HCT116 (cell line): ENCODE data around the gene TH.

Source experiments
- EZH2 ChIP-seq: fragments of 200-600 bp; sonication (generic); IDR thresholded peaks from 2 replicates; pipeline ENCODE4 v1.6.1; 2017; ENCODE audit warnings: antibody characterized with exemption, mixed run types
- EZH2phosphoT487 ChIP-seq: fragments of 200-600 bp; IDR thresholded peaks from 2 replicates; pipeline ENCODE4 v1.6.1; 2018; ENCODE audit warnings: antibody characterized with exemption, borderline replicate concordance
- MAX ChIP-seq: IDR thresholded peaks from 2 replicates; pipeline ENCODE4 v1.6.1; 2012
- POLR2A ChIP-seq: IDR thresholded peaks from 2 replicates; pipeline ENCODE4 v1.7.0; 2011; ENCODE audit warnings: borderline replicate concordance; ENCODE audit not compliant: insufficient read depth, insufficient read length; ENCODE audit errors: extremely low read depth
- POLR2AphosphoS5 ChIP-seq: IDR thresholded peaks from 2 replicates; pipeline ENCODE4 v1.6.1; 2011; ENCODE audit warnings: mild to moderate bottlenecking, low read depth, low read length, moderate library complexity
- SIN3A ChIP-seq: IDR thresholded peaks from 2 replicates; pipeline ENCODE4 v1.6.1; 2012; ENCODE audit warnings: low read depth
- TCF7L2 ChIP-seq: IDR thresholded peaks from 2 replicates; pipeline ENCODE4 v1.7.0; 2011; ENCODE audit warnings: borderline replicate concordance, inconsistent platforms; ENCODE audit not compliant: insufficient read depth, insufficient read length; ENCODE audit errors: extremely low read depth
- TF ChIP-seq, protein P1 (sequence below), 3 experiments: fragments of 200-600 bp in 1 of 3; sonication (generic) in 1 of 3; IDR thresholded peaks in 2 of 3; conservative IDR thresholded peaks in 1 of 3; 2 replicates each; pipeline ENCODE4 v1.5.1; 2012 to 2017; ENCODE audit warnings: low read depth in 2 of 3, low read length in 2 of 3, antibody characterized with exemption in 1 of 3, borderline replicate concordance in 1 of 3, control low read depth in 1 of 3, mild to moderate bottlenecking in 1 of 3, mixed read lengths in 1 of 3, mixed run types in 1 of 3, moderate library complexity in 1 of 3; ENCODE audit not compliant: insufficient read depth in 1 of 3
- TF ChIP-seq, protein P2 (sequence below): IDR thresholded peaks from 2 replicates; pipeline ENCODE4 v1.6.1; 2012; ENCODE audit warnings: low read depth

GRCh38 chr11:2186669-2187279 lies 15.2 kb upstream of the TH start:
- TF ChIP-seq POLR2A (no peak), SIN3A (no peak), MAX (no peak), EZH2 (no peak), TCF7L2 (no peak), EZH2phosphoT487 (no peak), POLR2AphosphoS5 (no peak)
- TF ChIP-seq, protein P1, sequence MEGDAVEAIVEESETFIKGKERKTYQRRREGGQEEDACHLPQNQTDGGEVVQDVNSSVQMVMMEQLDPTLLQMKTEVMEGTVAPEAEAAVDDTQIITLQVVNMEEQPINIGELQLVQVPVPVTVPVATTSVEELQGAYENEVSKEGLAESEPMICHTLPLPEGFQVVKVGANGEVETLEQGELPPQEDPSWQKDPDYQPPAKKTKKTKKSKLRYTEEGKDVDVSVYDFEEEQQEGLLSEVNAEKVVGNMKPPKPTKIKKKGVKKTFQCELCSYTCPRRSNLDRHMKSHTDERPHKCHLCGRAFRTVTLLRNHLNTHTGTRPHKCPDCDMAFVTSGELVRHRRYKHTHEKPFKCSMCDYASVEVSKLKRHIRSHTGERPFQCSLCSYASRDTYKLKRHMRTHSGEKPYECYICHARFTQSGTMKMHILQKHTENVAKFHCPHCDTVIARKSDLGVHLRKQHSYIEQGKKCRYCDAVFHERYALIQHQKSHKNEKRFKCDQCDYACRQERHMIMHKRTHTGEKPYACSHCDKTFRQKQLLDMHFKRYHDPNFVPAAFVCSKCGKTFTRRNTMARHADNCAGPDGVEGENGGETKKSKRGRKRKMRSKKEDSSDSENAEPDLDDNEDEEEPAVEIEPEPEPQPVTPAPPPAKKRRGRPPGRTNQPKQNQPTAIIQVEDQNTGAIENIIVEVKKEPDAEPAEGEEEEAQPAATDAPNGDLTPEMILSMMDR (IDR thresholded peaks at IDR 0.05 in 2 of 3, conservative IDR thresholded peaks at IDR 0.05 in 1 of 3; ENCODE audit: borderline replicate concordance in 1 of 3, insufficient read depth in 1 of 3, low read depth in 2 of 3, low read length in 2 of 3): peak in 2 of 3 experiments; percentile 74; a peak in 4 of 6 replicates
- TF ChIP-seq, protein P2, sequence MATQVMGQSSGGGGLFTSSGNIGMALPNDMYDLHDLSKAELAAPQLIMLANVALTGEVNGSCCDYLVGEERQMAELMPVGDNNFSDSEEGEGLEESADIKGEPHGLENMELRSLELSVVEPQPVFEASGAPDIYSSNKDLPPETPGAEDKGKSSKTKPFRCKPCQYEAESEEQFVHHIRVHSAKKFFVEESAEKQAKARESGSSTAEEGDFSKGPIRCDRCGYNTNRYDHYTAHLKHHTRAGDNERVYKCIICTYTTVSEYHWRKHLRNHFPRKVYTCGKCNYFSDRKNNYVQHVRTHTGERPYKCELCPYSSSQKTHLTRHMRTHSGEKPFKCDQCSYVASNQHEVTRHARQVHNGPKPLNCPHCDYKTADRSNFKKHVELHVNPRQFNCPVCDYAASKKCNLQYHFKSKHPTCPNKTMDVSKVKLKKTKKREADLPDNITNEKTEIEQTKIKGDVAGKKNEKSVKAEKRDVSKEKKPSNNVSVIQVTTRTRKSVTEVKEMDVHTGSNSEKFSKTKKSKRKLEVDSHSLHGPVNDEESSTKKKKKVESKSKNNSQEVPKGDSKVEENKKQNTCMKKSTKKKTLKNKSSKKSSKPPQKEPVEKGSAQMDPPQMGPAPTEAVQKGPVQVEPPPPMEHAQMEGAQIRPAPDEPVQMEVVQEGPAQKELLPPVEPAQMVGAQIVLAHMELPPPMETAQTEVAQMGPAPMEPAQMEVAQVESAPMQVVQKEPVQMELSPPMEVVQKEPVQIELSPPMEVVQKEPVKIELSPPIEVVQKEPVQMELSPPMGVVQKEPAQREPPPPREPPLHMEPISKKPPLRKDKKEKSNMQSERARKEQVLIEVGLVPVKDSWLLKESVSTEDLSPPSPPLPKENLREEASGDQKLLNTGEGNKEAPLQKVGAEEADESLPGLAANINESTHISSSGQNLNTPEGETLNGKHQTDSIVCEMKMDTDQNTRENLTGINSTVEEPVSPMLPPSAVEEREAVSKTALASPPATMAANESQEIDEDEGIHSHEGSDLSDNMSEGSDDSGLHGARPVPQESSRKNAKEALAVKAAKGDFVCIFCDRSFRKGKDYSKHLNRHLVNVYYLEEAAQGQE: no peak
